SU-DHL-6 (cell line): ENCODE measurements around the gene LRP1B.

Experiments used
- EZH2phosphoT487 ChIP-seq: fragments of 200-600 bp; sonication (generic), shearing (Covaris generic); conservative IDR thresholded peaks from 2 replicates; pipeline ENCODE4 v1.6.1; 2018; ENCODE audit warnings: mild to moderate bottlenecking, antibody characterized with exemption, low read length, moderate library complexity, mixed read lengths
- TF ChIP-seq, protein P1 (sequence below): fragments of 200-600 bp; sonication (generic); IDR thresholded peaks from one replicate; pipeline ENCODE4 v1.5.1; 2017; ENCODE audit warnings: antibody characterized with exemption, mild to moderate bottlenecking, low read length, moderate library complexity; ENCODE audit not compliant: insufficient read depth, poor library complexity, severe bottlenecking

DNA sequence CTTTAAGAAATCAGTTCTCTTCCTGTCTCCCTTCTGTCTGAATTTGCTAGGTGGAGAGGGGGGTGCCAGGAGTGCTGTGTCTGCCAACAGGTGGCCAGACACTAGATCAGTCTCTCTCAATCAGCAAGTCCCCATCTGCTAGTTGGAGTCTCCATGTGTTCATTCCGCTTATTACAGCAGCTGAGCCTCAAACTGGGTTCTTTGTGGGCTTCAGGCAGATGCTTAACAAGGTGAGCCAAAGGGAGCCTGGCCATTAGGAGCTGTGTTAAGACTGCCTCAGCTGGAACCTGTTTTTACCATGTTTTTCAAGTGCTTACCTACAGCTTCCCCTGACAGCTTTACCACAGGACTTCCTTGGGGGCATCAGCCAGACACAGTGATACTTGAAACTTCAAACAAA lies 401.9 kb downstream of the LRP1B start:
- TF ChIP-seq, protein P1, sequence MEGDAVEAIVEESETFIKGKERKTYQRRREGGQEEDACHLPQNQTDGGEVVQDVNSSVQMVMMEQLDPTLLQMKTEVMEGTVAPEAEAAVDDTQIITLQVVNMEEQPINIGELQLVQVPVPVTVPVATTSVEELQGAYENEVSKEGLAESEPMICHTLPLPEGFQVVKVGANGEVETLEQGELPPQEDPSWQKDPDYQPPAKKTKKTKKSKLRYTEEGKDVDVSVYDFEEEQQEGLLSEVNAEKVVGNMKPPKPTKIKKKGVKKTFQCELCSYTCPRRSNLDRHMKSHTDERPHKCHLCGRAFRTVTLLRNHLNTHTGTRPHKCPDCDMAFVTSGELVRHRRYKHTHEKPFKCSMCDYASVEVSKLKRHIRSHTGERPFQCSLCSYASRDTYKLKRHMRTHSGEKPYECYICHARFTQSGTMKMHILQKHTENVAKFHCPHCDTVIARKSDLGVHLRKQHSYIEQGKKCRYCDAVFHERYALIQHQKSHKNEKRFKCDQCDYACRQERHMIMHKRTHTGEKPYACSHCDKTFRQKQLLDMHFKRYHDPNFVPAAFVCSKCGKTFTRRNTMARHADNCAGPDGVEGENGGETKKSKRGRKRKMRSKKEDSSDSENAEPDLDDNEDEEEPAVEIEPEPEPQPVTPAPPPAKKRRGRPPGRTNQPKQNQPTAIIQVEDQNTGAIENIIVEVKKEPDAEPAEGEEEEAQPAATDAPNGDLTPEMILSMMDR: no peak
- TF ChIP-seq EZH2phosphoT487: no peak
